MCF 10A (cell line): ENCODE data around the gene TRIM33. TPM values are rescaled to one million over a fixed set of nuclear protein-coding genes. Genes with fewer than 3 reads are reported as not detected.
A peak's percentile ranks its signal among the peaks of the same experiment; 100 is the strongest.

Experiments
- BruUV-seq: library from RNA; stranded (reverse); fragments of 400-500 nt; replicated peaks from 2 replicates; lab custom pipeline; 2021; lab: Mats Ljungman, UMichigan
- CTCF ChIA-PET: fragments of 300-600 bp; sonication (Branson Sonifier 250); formaldehyde crosslinking; extraction: SDS; loops from one replicate; lab custom pipeline; 2021; ENCODE audit warnings: antibody characterized with exemption, inconsistent platforms; lab: Yijun Ruan, JAX
- POLR2A ChIA-PET: fragments of 300-600, 350-650 bp; sonication (Branson Sonifier 250); formaldehyde crosslinking; extraction: SDS; loops from one replicate; lab custom pipeline; 2020; ENCODE audit warnings: antibody characterized with exemption, inconsistent platforms; lab: Yijun Ruan, JAX
- DNase-seq: peaks from one replicate; pipeline ENCODE4 v3.0.0-alpha.2; 2018; ENCODE audit not compliant: unreplicated experiment
- H3K27ac Mint-ChIP-seq: one replicate; pipeline ENCODE4 v1.8.0; 2022; ENCODE audit warnings: mild to moderate bottlenecking, low read depth, mixed read lengths; ENCODE audit not compliant: unreplicated experiment
- H3K27me3 Mint-ChIP-seq: one replicate; pipeline ENCODE4 v1.8.0; 2022; ENCODE audit warnings: mixed read lengths; ENCODE audit not compliant: insufficient read depth, unreplicated experiment
- H3K36me3 Mint-ChIP-seq: one replicate; pipeline ENCODE4 v1.8.0; 2022; ENCODE audit warnings: mild to moderate bottlenecking, moderate library complexity, mixed read lengths; ENCODE audit not compliant: insufficient read depth, unreplicated experiment
- H3K4me1 Mint-ChIP-seq: one replicate; pipeline ENCODE4 v1.8.0; 2022; ENCODE audit warnings: mixed read lengths; ENCODE audit not compliant: insufficient read depth, unreplicated experiment
- H3K4me3 Mint-ChIP-seq: one replicate; pipeline ENCODE4 v1.8.0; 2022; ENCODE audit warnings: mild to moderate bottlenecking, moderate library complexity, mixed read lengths; ENCODE audit not compliant: unreplicated experiment
- H3K9me3 Mint-ChIP-seq: one replicate; pipeline ENCODE4 v1.8.0; 2022; ENCODE audit warnings: mixed read lengths; ENCODE audit not compliant: unreplicated experiment
- CTCF ChIP-seq: fragments of 200-600 bp; IDR thresholded peaks from one replicate; pipeline ENCODE4 v1.8.0; 2022; ENCODE audit warnings: antibody characterized with exemption, mild to moderate bottlenecking; ENCODE audit not compliant: unreplicated experiment
- intact Hi-C: fragments of 100-400 bp; cut with micrococcal nuclease; formaldehyde crosslinking; loops from 2 replicates; pipeline ENCODE4 v1.14.1; 2022
- total RNA-seq: library from RNA; stranded (reverse); gene quantifications from 2 replicates; pipeline ENCODE4 v1.2.3, GENCODE V29; 2022

Gene TRIM33
- total RNA-seq, 1 experiment from 2014 or later, result 33.2 TPM

GRCh38 chr1:114435088-114435715, 75.8 kb downstream of the TRIM33 start:
- Mint-ChIP-seq H3K27ac (peak overlapping the region; percentile 73), H3K4me1 (peaks cover 15% of the 10 kb centered on the region), H3K4me3 (no peak overlapping the region), H3K27me3 (no peaks in the 10 kb centered on the region), H3K36me3 (peaks cover 14% of the 10 kb centered on the region), H3K9me3 (peaks cover 6% of the 10 kb centered on the region)
- DNase-seq, result no peak
- POLR2A ChIA-PET, result interaction anchor here (0.7 to 1.7 kb wide), 7 partner anchors 9 to 76 kb away, joined by 3 to 7 read pairs (median 4); partner anchors contain the start of gene TRIM33
- CTCF ChIA-PET, result interaction anchor here (0.8 to 0.9 kb wide), 2 partner anchors 96 to 464 kb away, joined by 3 to 4 read pairs; no protein-coding TSS in a partner anchor
- TF ChIP-seq CTCF, result no peak
- BruUV-seq, result no TSS peak
- intact Hi-C loops, result loop anchor here (10.0 kb wide), 1 partner anchor 120 kb away; no protein-coding TSS in a partner anchor

DNA sequence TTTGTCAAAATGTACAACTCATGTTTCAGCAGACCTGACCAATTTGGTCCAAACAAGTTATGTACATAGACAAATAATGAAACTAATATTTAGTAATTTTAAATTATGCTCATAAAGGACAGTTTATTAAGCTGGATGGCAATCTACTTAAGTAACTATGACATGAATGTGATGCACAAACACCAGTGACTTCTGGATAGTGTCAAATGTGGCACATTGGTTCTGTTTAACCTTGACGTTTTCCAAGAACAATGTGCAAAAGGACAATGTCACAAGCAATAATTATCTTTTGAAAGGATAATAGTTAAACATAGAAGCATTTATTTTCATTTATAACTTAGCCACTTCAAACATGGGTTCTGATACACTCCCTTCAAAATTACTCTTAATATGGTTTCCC, 80.0 kb downstream of the TRIM33 start:
- Mint-ChIP-seq H3K4me3 (no peak overlapping the region), H3K27ac (no peak overlapping the region), H3K36me3 (peaks cover 42% of the 10 kb centered on the region), H3K9me3 (no peaks in the 10 kb centered on the region), H3K4me1 (peaks cover 10% of the 10 kb centered on the region), H3K27me3 (no peaks in the 10 kb centered on the region)
- CTCF ChIA-PET, result interaction anchor here (0.7 to 2.0 kb wide), 2 partner anchors 84 to 335 kb away, joined by 4 to 15 read pairs; no protein-coding TSS in a partner anchor
- no peak for DNase-seq
- intact Hi-C loops, result loop anchor here (10.0 kb wide), 1 partner anchor 124 kb away; no protein-coding TSS in a partner anchor
- no TSS peak for BruUV-seq
- TF ChIP-seq CTCF, result no peak
- POLR2A ChIA-PET, result interaction anchor here (0.7 to 0.8 kb wide), 2 partner anchors 11 to 37 kb away, joined by 3 read pairs; no protein-coding TSS in a partner anchor

- no TSS peak for BruUV-seq
- Mint-ChIP-seq H3K9me3 (no peaks in the 10 kb centered on the region), H3K4me1 (no peaks in the 10 kb centered on the region), H3K4me3 (no peak overlapping the region), H3K27ac (no peak overlapping the region), H3K27me3 (no peaks in the 10 kb centered on the region), H3K36me3 (peaks cover 58% of the 10 kb centered on the region)
- DNase-seq, result peak; percentile 19
- CTCF ChIA-PET, result interaction anchor here (0.6 to 4.4 kb wide), 15 partner anchors 10 to 613 kb away, joined by 3 to 39 read pairs (median 4); no protein-coding TSS in a partner anchor
- peak; percentile 39 for TF ChIP-seq CTCF
- POLR2A ChIA-PET, result interaction anchor here (0.7 to 1.4 kb wide), 6 partner anchors 14 to 316 kb away, joined by 3 to 4 read pairs (median 3); partner anchors contain the start of gene TRIM33
- intact Hi-C loops, result loop anchor here (1.0 kb wide), 1 partner anchor 82 kb away; no protein-coding TSS in a partner anchor
Observed at GRCh38 chr1:114428083-114428754, 82.8 kb downstream of the TRIM33 start.
